ENCODE data around the gene ELL.
A peak's percentile ranks its signal among the peaks of the same experiment; 100 is the strongest.

ELL gene

DNA sequence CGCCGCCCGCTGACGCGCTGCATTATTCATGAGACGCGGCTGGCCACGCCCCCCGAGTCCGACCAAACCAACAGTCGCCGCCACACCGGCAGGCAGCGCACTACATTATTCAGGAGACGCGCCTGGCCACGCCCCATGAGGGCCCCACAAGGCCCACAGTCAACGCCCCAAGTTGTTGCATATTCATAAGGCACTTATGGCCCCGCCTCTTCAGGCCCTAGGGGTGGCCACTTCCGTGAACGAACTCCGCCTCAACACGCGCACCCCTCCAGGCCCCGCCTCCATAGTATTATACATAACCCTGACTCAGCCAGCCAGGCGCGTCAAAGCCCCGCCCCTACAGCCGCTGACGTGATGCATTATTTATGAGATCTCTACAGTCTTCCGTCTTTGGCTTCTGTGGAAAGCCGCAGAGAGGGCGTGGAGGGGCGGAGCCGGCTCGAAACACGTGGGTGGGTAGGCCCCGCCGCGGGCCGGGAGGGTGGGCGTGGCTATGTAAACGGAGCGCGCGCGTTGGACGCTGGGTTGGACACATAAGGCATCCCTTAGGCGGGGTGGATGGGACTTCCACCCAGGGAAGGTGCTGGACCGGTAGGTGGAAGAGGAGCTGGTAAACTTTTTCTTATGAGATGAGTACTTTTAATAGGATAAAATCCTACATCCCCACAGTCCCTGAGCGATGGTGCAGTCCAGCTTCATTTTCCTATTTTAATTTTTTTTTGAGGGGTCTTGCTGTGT lies 423 bp upstream of the ELL start:
- Mint-ChIP-seq H3K4me3 (peak overlapping the region; percentile 98), H3K27ac (peak overlapping the region; percentile 89), H3K27me3 (no peaks in the 10 kb centered on the region), H3K9me3 (no peaks in the 10 kb centered on the region), H3K36me3 (peaks cover 6% of the 10 kb centered on the region), H3K4me1 (peaks cover 26% of the 10 kb centered on the region)
- peak; percentile 100 for DNase-seq
- CTCF ChIA-PET, result interaction anchor here (1.1 to 5.0 kb wide), 9 partner anchors 16 to 66 kb away, joined by 3 to 32 read pairs (median 17); partner anchors contain the start of genes REX1BD and UBA52

DNA sequence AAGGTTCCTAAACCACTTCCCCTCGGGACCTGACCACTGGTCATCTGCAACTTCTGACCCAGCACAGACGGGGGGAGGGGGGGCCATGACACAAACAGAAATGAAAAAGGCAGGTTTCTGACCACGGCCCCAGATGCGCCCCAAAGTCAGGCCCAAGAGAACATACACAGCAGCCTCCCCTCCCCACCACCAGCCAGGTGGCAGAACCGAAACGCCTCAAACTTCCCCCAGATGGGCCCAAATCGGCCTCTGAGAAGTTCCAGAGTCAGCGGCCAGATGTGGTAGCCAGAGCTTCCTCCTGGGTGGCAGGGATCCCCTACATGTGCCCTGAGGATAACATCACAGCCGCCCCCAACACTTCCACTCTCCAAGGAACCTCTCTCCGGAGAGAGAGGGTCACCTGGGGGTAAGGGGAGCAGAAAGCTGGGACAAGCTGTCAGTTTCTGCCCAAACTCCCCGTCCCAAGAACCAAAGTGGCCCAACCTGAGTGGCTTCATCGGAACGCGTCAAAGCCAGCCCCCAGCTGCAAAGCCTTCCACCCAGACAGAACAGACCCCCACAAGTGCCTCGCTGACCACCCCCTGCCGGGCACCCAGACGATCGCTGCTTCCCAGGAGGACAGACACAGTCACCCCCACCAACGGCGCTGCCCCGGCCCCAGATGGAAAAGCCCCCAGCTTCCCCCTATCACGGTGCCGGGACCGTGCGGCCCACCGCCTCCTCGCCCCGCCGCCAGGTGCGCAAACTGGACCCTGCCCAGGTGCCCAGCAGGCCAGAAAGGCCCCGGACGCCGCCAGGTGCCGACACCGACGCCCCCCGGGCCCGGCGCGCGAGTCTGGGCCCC lies 800 bp downstream of the ELL start:
- peaks cover 33% of the 10 kb centered on the region for H3K4me1 Mint-ChIP-seq
- peaks cover 6% of the 10 kb centered on the region for H3K36me3 Mint-ChIP-seq
- H3K27ac Mint-ChIP-seq, result peak overlapping the region; percentile 89
- DNase-seq, result peak; percentile 52
- H3K4me3 Mint-ChIP-seq, result peak overlapping the region; percentile 98
- no peaks in the 10 kb centered on the region for H3K27me3 Mint-ChIP-seq
- CTCF ChIA-PET, result interaction anchor here (0.5 to 5.0 kb wide), 21 partner anchors 10 to 398 kb away, joined by 3 to 32 read pairs (median 7); partner anchors contain the start of genes COPE, DDX49, KXD1 and REX1BD
- H3K9me3 Mint-ChIP-seq, result no peaks in the 10 kb centered on the region

DNA sequence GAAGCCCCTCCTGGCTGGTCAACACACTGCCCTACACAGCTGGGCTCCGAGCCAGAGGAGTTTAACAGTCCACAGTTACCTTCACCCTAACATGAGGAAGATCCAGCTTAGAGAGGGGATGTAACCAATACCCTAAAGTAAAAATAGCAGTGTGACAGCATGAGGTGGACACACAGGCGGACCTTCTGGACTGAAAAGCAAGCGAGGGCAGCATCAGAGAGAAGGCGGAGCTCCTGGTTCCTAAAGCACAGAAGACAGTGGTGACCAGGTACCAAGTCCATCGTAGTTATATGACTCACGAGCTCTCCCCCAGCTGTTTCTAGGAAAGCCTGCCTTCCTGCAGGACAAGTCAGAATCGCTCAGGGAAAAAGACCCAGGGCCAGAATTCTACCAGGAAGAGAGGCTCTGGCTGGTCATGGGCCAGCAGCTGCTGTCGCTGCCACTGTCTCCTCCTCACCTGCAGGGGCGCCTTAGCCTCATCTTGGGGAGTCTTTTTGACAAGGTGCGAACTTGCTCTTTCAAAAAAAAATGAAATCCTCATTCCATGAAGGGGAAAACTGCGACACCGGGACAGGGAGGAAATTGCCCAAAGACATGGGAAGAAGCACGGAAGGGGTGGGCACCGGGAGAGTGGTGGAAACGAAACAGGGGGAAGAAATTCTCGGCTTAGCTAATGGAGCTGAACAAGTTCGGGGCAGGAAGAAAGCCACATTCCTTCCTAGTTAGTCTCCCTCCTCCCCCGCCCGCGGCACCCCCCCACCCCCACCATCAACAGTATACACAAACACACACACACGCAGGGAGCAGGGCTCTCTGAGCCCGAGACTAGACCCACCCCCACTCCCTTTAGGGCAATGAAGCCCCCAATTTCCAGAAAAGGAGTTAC lies 1.7 kb downstream of the ELL start:
- Mint-ChIP-seq H3K4me3 (peak overlapping the region; percentile 98), H3K27me3 (no peaks in the 10 kb centered on the region), H3K4me1 (peaks cover 33% of the 10 kb centered on the region), H3K27ac (peak overlapping the region; percentile 89), H3K36me3 (peaks cover 6% of the 10 kb centered on the region), H3K9me3 (no peaks in the 10 kb centered on the region)
- CTCF ChIA-PET, result interaction anchor here (0.7 to 5.0 kb wide), 30 partner anchors 9 to 399 kb away, joined by 3 to 32 read pairs (median 6); partner anchors contain the start of genes COPE, DDX49, KXD1 and REX1BD
- DNase-seq, result peak; percentile 80

DNA sequence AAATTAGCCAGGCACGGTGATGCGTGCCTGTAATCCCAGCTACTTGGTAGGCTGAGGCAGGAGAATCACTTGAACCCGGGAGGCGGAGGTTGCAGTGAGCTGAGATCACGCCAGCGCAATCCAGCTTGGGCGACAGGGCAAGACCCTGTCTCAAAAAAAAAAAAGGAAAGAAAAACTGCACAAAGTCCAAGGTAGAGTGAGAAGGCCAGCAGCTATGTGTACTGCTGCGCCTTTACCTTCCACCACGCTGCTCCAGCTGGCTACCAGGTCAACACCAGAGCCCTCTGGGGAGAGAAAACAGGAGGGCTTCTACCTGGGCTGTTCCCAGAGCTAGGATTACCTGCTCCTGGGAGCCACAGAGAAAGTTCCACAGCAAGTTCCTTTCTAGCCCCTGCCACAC lies 3.2 kb downstream of the ELL start:
- peaks cover 7% of the 10 kb centered on the region for H3K36me3 Mint-ChIP-seq
- H3K4me1 Mint-ChIP-seq, result peaks cover 30% of the 10 kb centered on the region
- no peak overlapping the region for H3K27ac Mint-ChIP-seq

DNA sequence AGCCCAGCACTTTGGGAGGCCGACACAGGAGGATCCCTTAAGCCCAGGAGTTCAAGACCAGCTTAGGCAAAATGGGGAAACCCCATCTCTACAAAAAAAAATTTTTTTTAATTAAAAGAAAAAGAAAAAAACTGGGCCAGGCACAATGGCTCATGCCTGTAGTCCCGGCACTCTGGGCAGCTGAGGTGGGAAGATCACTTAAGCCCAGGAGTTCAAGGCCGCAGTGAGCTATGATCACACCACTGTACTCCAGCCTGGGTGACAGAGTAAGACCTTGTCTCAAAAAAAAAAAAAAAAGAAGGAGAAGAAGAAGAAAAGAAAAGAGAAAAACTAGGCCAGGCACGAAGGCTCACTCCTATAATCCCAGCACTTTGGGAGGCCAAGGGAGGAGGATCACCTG lies 4.3 kb downstream of the ELL start:
- no peak for DNase-seq
- H3K36me3 Mint-ChIP-seq, result peaks cover 7% of the 10 kb centered on the region
- no peaks in the 10 kb centered on the region for H3K27me3 Mint-ChIP-seq
- peaks cover 21% of the 10 kb centered on the region for H3K4me1 Mint-ChIP-seq
- no peaks in the 10 kb centered on the region for H3K9me3 Mint-ChIP-seq
- CTCF ChIA-PET, result interaction anchor here (0.9 to 5.0 kb wide), 3 partner anchors 11 to 71 kb away, joined by 3 to 32 read pairs (median 3); partner anchors contain the start of gene REX1BD
- H3K27ac Mint-ChIP-seq, result no peak overlapping the region
- H3K4me3 Mint-ChIP-seq, result no peak overlapping the region

More for the DNA sequence above, 3.2 kb downstream of the ELL start:
- no peaks in the 10 kb centered on the region for H3K27me3 Mint-ChIP-seq
- CTCF ChIA-PET, result interaction anchor here (1.4 to 5.0 kb wide), 3 partner anchors 10 to 70 kb away, joined by 3 to 32 read pairs (median 17); partner anchors contain the start of gene REX1BD
- no peak overlapping the region for H3K4me3 Mint-ChIP-seq
- no peak for DNase-seq
- H3K9me3 Mint-ChIP-seq, result no peaks in the 10 kb centered on the region

DNA sequence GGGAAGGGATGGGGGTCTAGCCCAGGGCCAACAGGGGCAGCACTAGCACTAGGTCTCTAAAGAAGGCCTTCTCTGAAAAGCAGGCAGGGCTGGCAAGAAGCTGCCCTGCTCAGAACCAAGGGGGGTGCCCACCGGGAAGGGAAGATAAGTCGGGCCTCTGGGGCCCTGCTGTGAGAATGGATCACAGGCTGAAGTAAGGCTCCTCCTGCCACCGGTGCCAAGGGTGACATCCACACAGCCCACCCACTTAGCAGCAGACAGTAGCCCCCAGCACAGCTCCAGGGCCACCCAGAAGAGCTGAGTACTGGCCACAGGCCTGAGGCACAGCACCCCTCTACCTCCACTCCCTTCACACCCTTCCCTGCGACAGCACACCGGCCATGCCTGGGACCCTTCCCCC lies 5.9 kb downstream of the ELL start:
- CTCF ChIA-PET, result interaction anchor here (2.4 kb wide), 1 partner anchor 8 kb away, joined by 7 read pairs; no protein-coding TSS in a partner anchor
- H3K36me3 Mint-ChIP-seq, result peaks cover 5% of the 10 kb centered on the region
- H3K9me3 Mint-ChIP-seq, result no peaks in the 10 kb centered on the region
- no peak overlapping the region for H3K27ac Mint-ChIP-seq
- no peak for DNase-seq
- no peak overlapping the region for H3K4me3 Mint-ChIP-seq
- peaks cover 19% of the 10 kb centered on the region for H3K4me1 Mint-ChIP-seq
- H3K27me3 Mint-ChIP-seq, result no peaks in the 10 kb centered on the region

DNA sequence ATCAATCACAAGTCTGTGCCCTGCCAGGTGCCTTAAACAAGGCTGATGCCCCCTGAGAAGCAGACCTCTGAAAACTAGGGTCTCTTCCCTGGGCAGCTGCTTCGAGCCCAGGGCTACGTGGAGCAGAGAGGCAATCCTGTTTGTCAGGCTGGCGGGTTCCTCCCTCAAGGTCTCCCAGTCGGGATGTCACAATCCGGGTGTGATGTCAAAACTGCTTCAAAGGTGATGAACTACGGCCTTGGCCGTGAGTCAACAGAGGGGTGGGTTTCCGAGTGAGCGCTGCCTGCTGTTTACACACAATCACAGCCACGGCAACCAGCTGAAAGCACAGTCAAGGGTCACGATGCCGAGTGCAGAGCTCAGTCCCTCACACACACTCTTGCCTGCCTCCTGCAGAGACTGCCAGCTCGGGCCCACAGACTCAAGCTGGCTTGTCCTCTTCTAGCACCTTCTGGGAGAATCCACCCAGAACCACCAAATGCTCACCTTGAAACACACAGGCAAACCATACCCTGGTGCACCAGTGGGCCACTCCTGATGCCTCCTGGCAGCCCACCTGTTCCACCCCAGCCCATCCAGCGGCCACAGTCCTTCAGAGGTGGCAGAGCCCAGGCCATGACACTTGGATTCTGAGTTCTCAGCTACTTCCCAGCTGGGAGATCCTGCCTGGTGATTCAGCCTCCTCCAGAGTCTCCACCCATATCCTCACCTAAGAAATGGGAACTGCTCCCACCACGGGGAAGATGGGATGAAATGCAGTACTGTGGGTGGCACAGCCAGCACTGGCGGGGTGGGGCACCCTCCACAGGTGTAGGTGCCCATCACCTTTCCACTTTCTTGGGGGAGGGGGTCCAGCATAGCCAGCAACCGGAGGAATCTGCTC lies 6.8 kb downstream of the ELL start:
- H3K4me1 Mint-ChIP-seq, result peaks cover 15% of the 10 kb centered on the region
- H3K27me3 Mint-ChIP-seq, result no peaks in the 10 kb centered on the region
- no peak overlapping the region for H3K27ac Mint-ChIP-seq
- no peak overlapping the region for H3K4me3 Mint-ChIP-seq
- CTCF ChIA-PET, result interaction anchor here (2.4 kb wide), 1 partner anchor 7 kb away, joined by 7 read pairs; no protein-coding TSS in a partner anchor
- DNase-seq, result no peak
- no peaks in the 10 kb centered on the region for H3K9me3 Mint-ChIP-seq
- peaks cover 1% of the 10 kb centered on the region for H3K36me3 Mint-ChIP-seq

DNA sequence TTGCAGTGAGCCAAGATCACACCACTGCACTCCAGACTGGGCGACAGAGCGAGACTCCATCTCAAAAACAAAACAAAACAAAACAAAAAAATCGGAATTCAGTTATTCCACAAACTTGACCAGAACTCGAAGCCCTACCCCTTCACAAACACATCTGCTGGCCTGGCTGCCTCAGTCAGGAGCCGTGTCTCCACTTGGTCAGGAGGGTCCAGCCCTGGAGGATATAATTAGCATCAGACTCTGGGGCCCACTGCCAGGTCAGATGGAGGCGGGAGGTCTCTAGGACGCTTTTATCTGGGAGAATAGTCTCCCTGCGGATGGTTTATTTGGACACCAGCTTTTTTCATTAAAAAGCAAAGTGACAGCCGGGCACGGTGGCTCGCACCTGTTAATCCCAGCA lies 8.0 kb downstream of the ELL start:
- no peaks in the 10 kb centered on the region for H3K27me3 Mint-ChIP-seq
- no peaks in the 10 kb centered on the region for H3K9me3 Mint-ChIP-seq
- no peak for DNase-seq
- H3K36me3 Mint-ChIP-seq, result peaks cover 1% of the 10 kb centered on the region
- no peak overlapping the region for H3K27ac Mint-ChIP-seq
- CTCF ChIA-PET, result no interaction called here
- peaks cover 8% of the 10 kb centered on the region for H3K4me1 Mint-ChIP-seq
- H3K4me3 Mint-ChIP-seq, result no peak overlapping the region

DNA sequence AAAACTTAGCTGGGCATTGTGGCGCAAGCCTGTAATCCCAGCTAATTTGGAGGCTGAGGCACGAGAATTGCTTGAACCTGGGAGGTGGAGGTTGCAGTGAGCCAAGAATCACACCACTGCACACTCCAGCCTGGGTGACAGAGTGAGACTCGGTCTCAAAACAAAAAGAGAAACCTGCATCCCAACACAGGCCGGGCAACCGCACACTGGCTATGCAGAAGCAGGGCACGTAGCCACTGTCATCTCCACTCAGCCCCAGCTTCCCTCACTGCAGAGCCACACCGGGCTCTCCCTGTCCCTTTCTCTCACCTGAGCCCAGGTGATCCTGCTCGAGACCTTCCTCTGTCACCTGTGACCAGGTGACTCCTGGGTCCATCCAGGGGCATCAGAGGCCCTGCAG lies 11.7 kb downstream of the ELL start:
- CTCF ChIA-PET, result interaction anchor here (1.8 to 2.4 kb wide), 2 partner anchors 10 to 41 kb away, joined by 3 to 12 read pairs; no protein-coding TSS in a partner anchor

DNA sequence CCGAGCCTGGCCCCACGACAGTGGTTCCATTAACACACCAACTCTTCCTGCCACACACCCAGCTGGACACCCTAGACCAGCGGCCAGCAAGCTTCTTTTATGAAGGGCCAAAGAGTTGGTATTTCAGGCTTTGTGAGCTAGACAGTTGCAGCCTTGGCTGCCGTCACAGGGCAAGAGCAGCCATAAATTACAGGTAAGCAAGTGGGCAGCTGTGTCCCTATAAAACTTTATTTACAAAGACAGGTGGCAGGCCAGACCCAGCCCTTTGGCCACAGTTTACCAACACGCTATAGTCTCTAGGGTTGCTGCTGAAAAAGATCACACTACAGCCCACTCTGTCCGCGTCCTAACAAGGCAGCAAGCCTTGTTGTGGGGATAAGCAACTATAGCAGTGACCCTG lies 13.3 kb downstream of the ELL start:
- peak overlapping the region; percentile 11 for H3K27ac Mint-ChIP-seq
- H3K4me3 Mint-ChIP-seq, result no peak overlapping the region
- DNase-seq, result no peak

More for the DNA sequence above, 11.7 kb downstream of the ELL start:
- Mint-ChIP-seq H3K9me3 (no peaks in the 10 kb centered on the region), H3K4me3 (no peak overlapping the region), H3K4me1 (peaks cover 33% of the 10 kb centered on the region), H3K27ac (peak overlapping the region; percentile 49), H3K36me3 (peaks cover 3% of the 10 kb centered on the region), H3K27me3 (no peaks in the 10 kb centered on the region)
- no peak for DNase-seq

DNA sequence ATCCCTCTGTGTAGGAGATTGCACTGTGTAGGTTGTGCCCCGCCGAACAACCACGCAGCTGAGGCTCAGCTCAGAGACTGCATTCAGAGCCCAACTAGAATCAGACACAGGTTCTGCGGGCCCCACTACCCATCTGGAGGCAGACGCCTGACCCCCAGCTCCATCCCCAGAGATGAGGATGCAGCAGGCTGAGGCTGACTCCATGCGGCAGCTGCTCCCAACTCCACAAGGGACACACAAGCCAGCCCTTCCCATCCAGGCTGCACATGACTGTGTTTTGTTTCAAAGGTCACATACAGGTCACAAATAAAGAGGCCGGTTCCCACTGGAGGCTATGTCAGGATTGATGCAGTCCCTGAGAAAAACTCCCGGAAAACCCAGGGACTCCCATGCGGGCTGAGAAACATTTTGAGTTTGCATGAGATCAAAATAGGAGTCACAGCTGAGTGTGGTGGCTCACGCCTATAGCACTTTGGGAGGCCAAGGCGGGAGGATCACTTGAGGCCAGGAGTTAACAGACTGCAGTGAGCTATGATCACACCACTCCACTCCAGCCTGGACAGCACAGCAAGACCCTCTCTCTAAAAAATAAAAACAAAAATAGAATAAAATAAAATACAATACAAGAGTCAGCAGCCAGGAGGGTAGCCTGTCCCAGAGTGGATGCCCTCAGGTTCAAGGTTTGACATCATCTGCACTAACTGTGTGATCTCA lies 14.0 kb downstream of the ELL start:
- Mint-ChIP-seq H3K27me3 (no peaks in the 10 kb centered on the region), H3K36me3 (peaks cover 2% of the 10 kb centered on the region), H3K4me3 (no peak overlapping the region), H3K27ac (peak overlapping the region; percentile 71), H3K9me3 (no peaks in the 10 kb centered on the region), H3K4me1 (peaks cover 50% of the 10 kb centered on the region)
- CTCF ChIA-PET, result interaction anchor here (1.7 to 3.0 kb wide), 4 partner anchors 8 to 81 kb away, joined by 7 to 20 read pairs (median 10); partner anchors contain the start of genes ELL and REX1BD
- no peak for DNase-seq

More for the DNA sequence above, 13.3 kb downstream of the ELL start:
- Mint-ChIP-seq H3K36me3 (peaks cover 2% of the 10 kb centered on the region), H3K27me3 (no peaks in the 10 kb centered on the region), H3K9me3 (no peaks in the 10 kb centered on the region), H3K4me1 (peaks cover 45% of the 10 kb centered on the region)
- CTCF ChIA-PET, result interaction anchor here (1.8 to 2.4 kb wide), 2 partner anchors 7 to 11 kb away, joined by 7 to 12 read pairs; no protein-coding TSS in a partner anchor

Data from activated naive CD4-positive, alpha-beta T cell treated with anti-CD3 and anti-CD28 coated beads, Interleukin-2, amount 10 ng/mL, durations not matched to agents 7 days and 5 days (primary cell).